Effector memory CD4-positive, alpha-beta T cell (primary cell): ENCODE measurements around the gene HMCES.
"Not testable (repeated sequence)": the region's sequence is repeated elsewhere in the genome, so short reads cannot be mapped to it uniquely, and the experiment has no call there.

Experiments used
- DNase-seq, 3 donors: peaks; one replicate each; pipeline ENCODE4 v3.0.0-alpha.2; 2020
- H3K27ac ChIP-seq: 2 replicates; pipeline ENCODE4 v1.7.0; 2013; ENCODE audit warnings: mild to moderate bottlenecking, low read length, moderate library complexity; ENCODE audit not compliant: insufficient read depth, poor library complexity, severe bottlenecking
- H3K27me3 ChIP-seq: replicated peaks from 2 replicates; pipeline ENCODE4 v1.7.0; 2013; ENCODE audit warnings: mild to moderate bottlenecking, low read length; ENCODE audit not compliant: insufficient read depth, control insufficient read depth, poor library complexity, severe bottlenecking
- H3K36me3 ChIP-seq: 2 replicates; pipeline ENCODE4 v1.7.0; 2013; ENCODE audit warnings: mild to moderate bottlenecking, low read length, moderate library complexity; ENCODE audit not compliant: control insufficient read depth, insufficient read depth
- H3K4me1 ChIP-seq: 2 replicates; pipeline ENCODE4 v1.7.0; 2013; ENCODE audit warnings: low read length, mild to moderate bottlenecking; ENCODE audit not compliant: control insufficient read depth, insufficient read depth, poor library complexity, severe bottlenecking
- H3K4me3 ChIP-seq: 2 replicates; pipeline ENCODE4 v1.7.0; 2013; ENCODE audit warnings: low read length, low read depth, mild to moderate bottlenecking; ENCODE audit not compliant: insufficient read depth, poor library complexity, severe bottlenecking
- H3K9me3 ChIP-seq: 2 replicates; pipeline ENCODE4 v1.7.0; 2013; ENCODE audit warnings: mild to moderate bottlenecking, low read length, moderate library complexity; ENCODE audit not compliant: control insufficient read depth

Gene HMCES

GRCh38 chr3:129330409-129330808 lies 51.7 kb downstream of the HMCES start:
- no peak overlapping the region for H3K27ac ChIP-seq
- H3K9me3 ChIP-seq, result no peaks in the 10 kb centered on the region
- H3K4me1 ChIP-seq, result no peaks in the 10 kb centered on the region
- H3K27me3 ChIP-seq, result no peaks in the 10 kb centered on the region
- H3K36me3 ChIP-seq, result no peaks in the 10 kb centered on the region
- DNase-seq, result no peak
- no peak overlapping the region for H3K4me3 ChIP-seq

- H3K36me3 ChIP-seq, result no peaks in the 10 kb centered on the region
- no peak overlapping the region for H3K27ac ChIP-seq
- no peaks in the 10 kb centered on the region for H3K9me3 ChIP-seq
- DNase-seq, result no peak
- no peak overlapping the region for H3K4me3 ChIP-seq
- H3K4me1 ChIP-seq, result no peaks in the 10 kb centered on the region
- no peaks in the 10 kb centered on the region for H3K27me3 ChIP-seq
These were observed 55.2 kb downstream of the HMCES start for GRCh38 chr3:129333891-129334290.

GRCh38 chr3:129336093-129336706 lies 57.5 kb downstream of the HMCES start:
- DNase-seq, result no peak
- Histone ChIP-seq H3K27ac (no peak overlapping the region), H3K36me3 (no peaks in the 10 kb centered on the region), H3K4me3 (no peak overlapping the region), H3K9me3 (no peaks in the 10 kb centered on the region), H3K27me3 (no peaks in the 10 kb centered on the region), H3K4me1 (no peaks in the 10 kb centered on the region)

GRCh38 chr3:129337719-129338118 lies 59.0 kb downstream of the HMCES start:
- not testable (repeated sequence) for H3K9me3 ChIP-seq, H3K4me3 ChIP-seq, H3K4me1 ChIP-seq, DNase-seq, H3K27me3 ChIP-seq, H3K36me3 ChIP-seq, H3K27ac ChIP-seq

DNA sequence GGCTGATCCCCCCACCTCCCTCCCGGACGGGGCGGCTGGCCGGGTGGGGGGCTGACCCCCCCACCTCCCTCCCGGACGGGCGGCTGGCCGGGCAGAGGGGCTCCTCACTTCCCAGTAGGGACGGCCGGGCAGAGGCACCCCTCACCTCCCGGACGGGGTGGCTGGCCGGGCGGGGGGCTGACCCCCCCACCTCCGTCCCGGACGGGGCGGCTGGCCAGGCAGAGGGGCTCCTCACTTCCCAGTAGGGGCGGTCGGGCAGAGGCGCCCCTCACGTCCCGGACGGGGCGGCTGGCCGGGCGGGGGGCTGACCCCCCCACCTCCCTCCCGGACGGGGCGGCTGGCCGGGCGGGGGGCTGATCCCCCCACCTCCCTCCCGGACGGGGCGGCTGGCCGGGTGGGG lies 60.5 kb downstream of the HMCES start:
- not testable (repeated sequence) for H3K4me1 ChIP-seq, H3K27me3 ChIP-seq, H3K9me3 ChIP-seq

GRCh38 chr3:129339833-129340232 lies 61.2 kb downstream of the HMCES start:
- H3K9me3 ChIP-seq, H3K4me1 ChIP-seq, H3K36me3 ChIP-seq, H3K4me3 ChIP-seq, H3K27me3 ChIP-seq, H3K27ac ChIP-seq, DNase-seq: not testable (repeated sequence)

More for the DNA sequence above, 60.5 kb downstream of the HMCES start:
- H3K36me3 ChIP-seq, H3K4me3 ChIP-seq, H3K27ac ChIP-seq, DNase-seq: not testable (repeated sequence)

DNA sequence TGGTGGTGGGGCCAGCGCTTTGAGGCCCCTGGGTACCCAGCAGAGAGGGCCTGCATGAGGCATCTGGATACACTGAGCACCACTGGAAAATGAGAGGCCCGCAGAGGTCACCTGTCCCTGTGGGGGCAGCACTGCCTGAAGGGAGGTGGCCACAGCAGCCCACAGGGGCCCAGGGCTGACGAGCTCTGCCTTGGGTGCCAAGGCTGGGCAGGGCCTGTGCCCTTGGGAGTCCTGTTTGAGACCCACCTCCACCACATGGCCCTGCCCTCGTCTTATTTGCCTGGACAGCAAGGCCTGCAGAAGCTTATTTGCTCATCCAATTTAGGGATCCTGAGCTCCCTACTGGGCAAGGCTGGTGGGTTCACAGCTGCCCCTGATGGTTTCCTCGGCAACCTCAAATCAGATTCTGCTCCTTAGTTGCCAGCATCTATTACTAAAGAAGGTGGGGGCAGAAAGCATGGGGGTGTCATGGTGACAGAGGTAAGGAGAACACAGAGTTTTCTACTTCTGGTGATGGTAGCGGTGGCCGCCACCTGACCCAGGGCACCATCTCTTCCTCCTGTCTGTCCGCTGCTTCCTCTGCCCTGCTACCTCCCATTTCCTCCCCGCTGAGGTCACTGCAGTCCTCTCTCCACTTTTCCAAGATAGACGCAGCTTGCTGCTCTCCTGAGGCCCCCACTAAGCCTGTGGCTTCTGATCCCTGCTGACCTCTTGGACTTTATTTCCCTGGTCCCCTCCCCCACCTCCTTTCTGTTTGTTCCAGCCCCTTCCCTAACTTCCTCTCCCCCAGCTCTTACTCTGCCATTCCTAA lies 62.9 kb downstream of the HMCES start:
- H3K27ac ChIP-seq, result no peak overlapping the region
- no peaks in the 10 kb centered on the region for H3K36me3 ChIP-seq
- H3K4me1 ChIP-seq, result peaks cover 9% of the 10 kb centered on the region
- H3K4me3 ChIP-seq, result no peak overlapping the region
- no peak for DNase-seq
- no peaks in the 10 kb centered on the region for H3K9me3 ChIP-seq
- H3K27me3 ChIP-seq, result no peaks in the 10 kb centered on the region

DNA sequence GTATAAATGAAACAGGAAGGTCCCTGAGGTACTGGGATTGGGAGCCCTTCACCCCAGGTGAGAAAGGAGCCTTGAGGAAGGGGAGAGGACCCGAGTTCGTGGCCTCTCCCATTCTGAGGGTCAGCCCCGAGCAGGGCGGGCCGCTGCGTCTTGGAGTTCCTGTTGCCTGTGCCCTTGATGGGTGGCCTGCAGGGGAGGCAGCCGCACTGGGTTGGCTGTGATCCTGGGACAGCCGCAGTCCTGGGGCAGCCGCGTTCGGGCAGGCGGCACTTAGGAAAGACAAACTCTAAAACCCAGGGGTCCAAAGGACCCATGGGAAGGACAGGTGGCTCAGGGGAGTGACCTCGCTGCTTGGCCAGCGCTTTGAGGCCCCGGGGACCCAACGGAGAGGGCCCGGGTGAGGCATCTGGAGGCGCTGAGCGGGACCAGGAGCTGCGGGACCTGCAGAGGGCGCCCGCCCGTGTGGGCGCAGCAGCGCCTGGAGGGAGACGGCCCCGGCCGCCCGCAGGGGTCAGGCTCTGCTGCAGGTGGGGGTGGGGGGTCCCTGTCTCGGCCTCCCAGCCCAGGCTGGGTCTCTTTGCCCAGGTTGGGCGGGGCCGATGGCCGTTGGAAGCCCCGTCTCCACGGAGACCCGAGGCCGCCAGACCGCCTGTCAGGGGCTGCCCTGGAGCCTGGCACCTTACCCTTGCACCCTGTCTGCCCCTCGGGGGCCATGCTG lies 65.1 kb downstream of the HMCES start:
- H3K27me3 ChIP-seq, result no peaks in the 10 kb centered on the region
- no peak for DNase-seq
- H3K4me3 ChIP-seq, result no peak overlapping the region

GRCh38 chr3:129344540-129345220 lies 66.0 kb downstream of the HMCES start:
- H3K27ac ChIP-seq, result no peak overlapping the region
- H3K36me3 ChIP-seq, result no peaks in the 10 kb centered on the region
- no peak overlapping the region for H3K4me3 ChIP-seq
- DNase-seq, result no peak
- no peaks in the 10 kb centered on the region for H3K9me3 ChIP-seq
- H3K4me1 ChIP-seq, result peaks cover 9% of the 10 kb centered on the region
- no peaks in the 10 kb centered on the region for H3K27me3 ChIP-seq

More for the DNA sequence above, 65.1 kb downstream of the HMCES start:
- peaks cover 9% of the 10 kb centered on the region for H3K4me1 ChIP-seq
- no peaks in the 10 kb centered on the region for H3K36me3 ChIP-seq
- no peak overlapping the region for H3K27ac ChIP-seq
- no peaks in the 10 kb centered on the region for H3K9me3 ChIP-seq
